Left cardiac atrium (tissue), 4 donors: ENCODE results near the gene RTP2. TPM values are rescaled to one million over a fixed set of nuclear protein-coding genes. Genes with fewer than 3 reads are reported as not detected.
"Not testable (repeated sequence)": the region's sequence is repeated elsewhere in the genome, so short reads cannot be mapped to it uniquely, and the experiment has no call there.

Source experiments
- ATAC-seq, 2 donors: fragments of 200-7000 bp; cut with Tn5 transposase; one replicate each; pipeline ENCODE4 v1.9.1; 2020; ENCODE audit warnings: mild to moderate bottlenecking in 2 of 2, moderate library complexity in 2 of 2
- DNase-seq: peaks from one replicate; pipeline ENCODE4 v3.0.0-alpha.2; 2020
- intact Hi-C, 2 donors: fragments of 100-400 bp; cut with DNase I; formaldehyde crosslinking; loops; one replicate each; pipeline versions ENCODE4 v1.14.1 to v1.15.1; 2022 to 2023
- total RNA-seq, 2 donors: library from RNA; stranded (reverse); fragmentation: NEBNext Ultra II Directional; extraction: Animal tissue kit (Norgen Biotek cat#: 25700); gene quantifications; one replicate each; pipeline ENCODE4 v1.2.1, GENCODE V29; 2021
- donor health status: DM: no; HTN: yes; CAD: no.
- donor health status: DM: no; HTN: yes; CAD: no; lungs with severe emphysema.
- donor health status: DM: yes; HTN: yes; CAD: no.
- donor health status: Dilated cardiomyopathy.

RTP2 gene
- total RNA-seq, 2 donors from 2014 or later = not detected

- DNase-seq (no peak), ATAC-seq (no peak)
- intact Hi-C loops = no loop called here
Measured at GRCh38 chr3:187686621-187687273, 15.6 kb downstream of the RTP2 start.

- ATAC-seq (no peak), DNase-seq (no peak)
- intact Hi-C loops = no loop called here
Measured at GRCh38 chr3:187685948-187686347, 16.4 kb downstream of the RTP2 start.

- DNase-seq = no peak
- ATAC-seq = no peak
- intact Hi-C loops = no loop called here
Measured at GRCh38 chr3:187684880-187685279, 17.5 kb downstream of the RTP2 start.

GRCh38 chr3:187684444-187684843, 17.9 kb downstream of the RTP2 start:
- intact Hi-C loops = no loop called here
- ATAC-seq = no peak

GRCh38 chr3:187681756-187682155, 20.6 kb downstream of the RTP2 start:
- ATAC-seq, DNase-seq: not testable (repeated sequence)
- intact Hi-C loops = loop anchor here in 1 of 2 donors (2.0 kb wide), 1 partner anchor 363 kb away; no protein-coding TSS in a partner anchor

More at GRCh38 chr3:187684444-187684843, 17.9 kb downstream of the RTP2 start:
- no peak for DNase-seq

GRCh38 chr3:187679638-187680396, 22.5 kb downstream of the RTP2 start:
- intact Hi-C loops = loop anchor here (1.0 to 10.0 kb wide), 8 partner anchors 35 to 461 kb away; no protein-coding TSS in a partner anchor
- peak; percentile 91 to 96 for ATAC-seq

GRCh38 chr3:187678726-187679268, 23.6 kb downstream of the RTP2 start:
- intact Hi-C loops = loop anchor here (1.0 to 10.0 kb wide), 7 partner anchors 36 to 459 kb away; no protein-coding TSS in a partner anchor

More at GRCh38 chr3:187679638-187680396, 22.5 kb downstream of the RTP2 start:
- peak; percentile 81 for DNase-seq

GRCh38 chr3:187677604-187678003, 24.8 kb downstream of the RTP2 start:
- intact Hi-C loops = loop anchor here (2.0 to 10.0 kb wide), 5 partner anchors 37 to 453 kb away; no protein-coding TSS in a partner anchor
- ATAC-seq (peak in 1 of 2 donors; percentile 52), DNase-seq (no peak)

More at GRCh38 chr3:187678726-187679268, 23.6 kb downstream of the RTP2 start:
- peak; percentile 86 to 88 for ATAC-seq
- DNase-seq = peak; percentile 53

- DNase-seq (no peak), ATAC-seq (no peak)
- intact Hi-C loops = loop anchor here in 1 of 2 donors (10.0 kb wide), 2 partner anchors 58 to 448 kb away; no protein-coding TSS in a partner anchor
Measured at GRCh38 chr3:187673012-187673411, 29.3 kb downstream of the RTP2 start.

GRCh38 chr3:187669675-187670504, 32.5 kb downstream of the RTP2 start, which contains the start of gene SST:
Gene SST, minus strand, starts transcription at chr3:187670394. Its CDS starts 103 bp downstream, at chr3:187670291.
- ATAC-seq (peak; percentile 74 to 81), DNase-seq (peak; percentile 57)
- intact Hi-C loops = loop anchor here in 1 of 2 donors (10.0 kb wide), 2 partner anchors 55 to 445 kb away; no protein-coding TSS in a partner anchor

GRCh38 chr3:187667526-187667925, 34.8 kb downstream of the RTP2 start:
- no peak for DNase-seq
- intact Hi-C loops = no loop called here

GRCh38 chr3:187665764-187666402, 36.5 kb downstream of the RTP2 start:
- DNase-seq = no peak
- intact Hi-C loops = no loop called here
- no peak for ATAC-seq

More at GRCh38 chr3:187667526-187667925, 34.8 kb downstream of the RTP2 start:
- ATAC-seq = no peak

GRCh38 chr3:187665010-187665409, 37.3 kb downstream of the RTP2 start:
- intact Hi-C loops = no loop called here
- DNase-seq (no peak), ATAC-seq (no peak)

- DNase-seq (no peak), ATAC-seq (no peak)
- intact Hi-C loops = no loop called here
Measured at GRCh38 chr3:187662848-187663409, 39.4 kb downstream of the RTP2 start.

- no peak for ATAC-seq
- DNase-seq = no peak
- intact Hi-C loops = no loop called here
Measured at GRCh38 chr3:187661267-187661666, 41.1 kb downstream of the RTP2 start.

GRCh38 chr3:187651282-187651681, 51.1 kb downstream of the RTP2 start:
- ATAC-seq (no peak), DNase-seq (no peak)
- intact Hi-C loops = no loop called here
